OCI-LY3 (cell line): ENCODE results near the gene LRRIQ3.

Experiments used
- EZH2phosphoT487 ChIP-seq: fragments of 200-600 bp; shearing (Covaris generic); IDR thresholded peaks from 2 replicates; pipeline ENCODE4 v1.6.1; 2018; ENCODE audit warnings: antibody characterized with exemption, mixed run types, low read depth
- TF ChIP-seq, protein P1 (sequence below): fragments of 200-600, 300-600 bp; sonication (generic); IDR thresholded peaks from 2 replicates; pipeline ENCODE4 v1.5.1; 2014; ENCODE audit warnings: antibody characterized with exemption, low read length, low read depth

GRCh38 chr1:74162333-74162732, 35.6 kb downstream of the LRRIQ3 start:
- TF ChIP-seq, protein P1, sequence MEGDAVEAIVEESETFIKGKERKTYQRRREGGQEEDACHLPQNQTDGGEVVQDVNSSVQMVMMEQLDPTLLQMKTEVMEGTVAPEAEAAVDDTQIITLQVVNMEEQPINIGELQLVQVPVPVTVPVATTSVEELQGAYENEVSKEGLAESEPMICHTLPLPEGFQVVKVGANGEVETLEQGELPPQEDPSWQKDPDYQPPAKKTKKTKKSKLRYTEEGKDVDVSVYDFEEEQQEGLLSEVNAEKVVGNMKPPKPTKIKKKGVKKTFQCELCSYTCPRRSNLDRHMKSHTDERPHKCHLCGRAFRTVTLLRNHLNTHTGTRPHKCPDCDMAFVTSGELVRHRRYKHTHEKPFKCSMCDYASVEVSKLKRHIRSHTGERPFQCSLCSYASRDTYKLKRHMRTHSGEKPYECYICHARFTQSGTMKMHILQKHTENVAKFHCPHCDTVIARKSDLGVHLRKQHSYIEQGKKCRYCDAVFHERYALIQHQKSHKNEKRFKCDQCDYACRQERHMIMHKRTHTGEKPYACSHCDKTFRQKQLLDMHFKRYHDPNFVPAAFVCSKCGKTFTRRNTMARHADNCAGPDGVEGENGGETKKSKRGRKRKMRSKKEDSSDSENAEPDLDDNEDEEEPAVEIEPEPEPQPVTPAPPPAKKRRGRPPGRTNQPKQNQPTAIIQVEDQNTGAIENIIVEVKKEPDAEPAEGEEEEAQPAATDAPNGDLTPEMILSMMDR, result no peak
- TF ChIP-seq EZH2phosphoT487, result no peak
